HL-60 (cell line): ENCODE data around the gene THNSL1.

Experiments
- DNase-seq, 2 experiments: peaks; one replicate each; pipeline ENCODE4 v3.0.0-alpha.2; 2010 to 2020; ENCODE audit warnings: low read depth in 1 of 2, low spot score in 1 of 2
- H3K27ac ChIP-seq: fragments of 250-450 bp; sonication (Bioruptor Pico); replicated peaks from 2 replicates; pipeline ENCODE4 v1.5.1; 2020; ENCODE audit warnings: mild to moderate bottlenecking, moderate library complexity
- H3K27me3 ChIP-seq: fragments of 250-450 bp; sonication (Bioruptor Pico); 2 replicates; pipeline ENCODE4 v1.5.1; 2021; ENCODE audit warnings: mild to moderate bottlenecking, moderate library complexity; ENCODE audit not compliant: insufficient read depth, poor library complexity, severe bottlenecking
- H3K4me3 ChIP-seq: replicated peaks from 2 replicates; pipeline ENCODE4 v1.5.1; 2011; ENCODE audit warnings: mild to moderate bottlenecking, control low read depth, low read length; ENCODE audit not compliant: insufficient read depth
- GABPA ChIP-seq: IDR thresholded peaks from 2 replicates; pipeline ENCODE4 v1.6.1; 2012; ENCODE audit warnings: low read depth
- POLR2AphosphoS5 ChIP-seq: IDR thresholded peaks from 2 replicates; pipeline ENCODE4 v1.6.1; 2012; ENCODE audit warnings: low read depth
- SPI1 ChIP-seq: IDR thresholded peaks from 2 replicates; pipeline ENCODE4 v1.6.1; 2012; ENCODE audit warnings: low read depth, mild to moderate bottlenecking, borderline replicate concordance
- TF ChIP-seq, protein P1 (sequence below): IDR thresholded peaks from one replicate; pipeline ENCODE4 v1.5.1; 2011; ENCODE audit warnings: low read length, control low read depth, inconsistent platforms; ENCODE audit not compliant: insufficient read depth
- TF ChIP-seq, protein P2 (sequence below): IDR thresholded peaks from 2 replicates; pipeline ENCODE4 v1.6.1; 2012; ENCODE audit warnings: low read depth; ENCODE audit not compliant: insufficient replicate concordance

The THNSL1 gene

GRCh38 chr10:25024528-25024927 is 8.1 kb downstream of the THNSL1 start:
- DNase-seq: no peak
- Histone ChIP-seq H3K4me3 (no peak overlapping the region), H3K27me3 (no peaks in the 10 kb centered on the region), H3K27ac (no peak overlapping the region)
- TF ChIP-seq, protein P1, sequence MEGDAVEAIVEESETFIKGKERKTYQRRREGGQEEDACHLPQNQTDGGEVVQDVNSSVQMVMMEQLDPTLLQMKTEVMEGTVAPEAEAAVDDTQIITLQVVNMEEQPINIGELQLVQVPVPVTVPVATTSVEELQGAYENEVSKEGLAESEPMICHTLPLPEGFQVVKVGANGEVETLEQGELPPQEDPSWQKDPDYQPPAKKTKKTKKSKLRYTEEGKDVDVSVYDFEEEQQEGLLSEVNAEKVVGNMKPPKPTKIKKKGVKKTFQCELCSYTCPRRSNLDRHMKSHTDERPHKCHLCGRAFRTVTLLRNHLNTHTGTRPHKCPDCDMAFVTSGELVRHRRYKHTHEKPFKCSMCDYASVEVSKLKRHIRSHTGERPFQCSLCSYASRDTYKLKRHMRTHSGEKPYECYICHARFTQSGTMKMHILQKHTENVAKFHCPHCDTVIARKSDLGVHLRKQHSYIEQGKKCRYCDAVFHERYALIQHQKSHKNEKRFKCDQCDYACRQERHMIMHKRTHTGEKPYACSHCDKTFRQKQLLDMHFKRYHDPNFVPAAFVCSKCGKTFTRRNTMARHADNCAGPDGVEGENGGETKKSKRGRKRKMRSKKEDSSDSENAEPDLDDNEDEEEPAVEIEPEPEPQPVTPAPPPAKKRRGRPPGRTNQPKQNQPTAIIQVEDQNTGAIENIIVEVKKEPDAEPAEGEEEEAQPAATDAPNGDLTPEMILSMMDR: no peak
- TF ChIP-seq GABPA (no peak), POLR2AphosphoS5 (no peak), SPI1 (no peak)
- TF ChIP-seq, protein P2, sequence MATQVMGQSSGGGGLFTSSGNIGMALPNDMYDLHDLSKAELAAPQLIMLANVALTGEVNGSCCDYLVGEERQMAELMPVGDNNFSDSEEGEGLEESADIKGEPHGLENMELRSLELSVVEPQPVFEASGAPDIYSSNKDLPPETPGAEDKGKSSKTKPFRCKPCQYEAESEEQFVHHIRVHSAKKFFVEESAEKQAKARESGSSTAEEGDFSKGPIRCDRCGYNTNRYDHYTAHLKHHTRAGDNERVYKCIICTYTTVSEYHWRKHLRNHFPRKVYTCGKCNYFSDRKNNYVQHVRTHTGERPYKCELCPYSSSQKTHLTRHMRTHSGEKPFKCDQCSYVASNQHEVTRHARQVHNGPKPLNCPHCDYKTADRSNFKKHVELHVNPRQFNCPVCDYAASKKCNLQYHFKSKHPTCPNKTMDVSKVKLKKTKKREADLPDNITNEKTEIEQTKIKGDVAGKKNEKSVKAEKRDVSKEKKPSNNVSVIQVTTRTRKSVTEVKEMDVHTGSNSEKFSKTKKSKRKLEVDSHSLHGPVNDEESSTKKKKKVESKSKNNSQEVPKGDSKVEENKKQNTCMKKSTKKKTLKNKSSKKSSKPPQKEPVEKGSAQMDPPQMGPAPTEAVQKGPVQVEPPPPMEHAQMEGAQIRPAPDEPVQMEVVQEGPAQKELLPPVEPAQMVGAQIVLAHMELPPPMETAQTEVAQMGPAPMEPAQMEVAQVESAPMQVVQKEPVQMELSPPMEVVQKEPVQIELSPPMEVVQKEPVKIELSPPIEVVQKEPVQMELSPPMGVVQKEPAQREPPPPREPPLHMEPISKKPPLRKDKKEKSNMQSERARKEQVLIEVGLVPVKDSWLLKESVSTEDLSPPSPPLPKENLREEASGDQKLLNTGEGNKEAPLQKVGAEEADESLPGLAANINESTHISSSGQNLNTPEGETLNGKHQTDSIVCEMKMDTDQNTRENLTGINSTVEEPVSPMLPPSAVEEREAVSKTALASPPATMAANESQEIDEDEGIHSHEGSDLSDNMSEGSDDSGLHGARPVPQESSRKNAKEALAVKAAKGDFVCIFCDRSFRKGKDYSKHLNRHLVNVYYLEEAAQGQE: no peak

DNA sequence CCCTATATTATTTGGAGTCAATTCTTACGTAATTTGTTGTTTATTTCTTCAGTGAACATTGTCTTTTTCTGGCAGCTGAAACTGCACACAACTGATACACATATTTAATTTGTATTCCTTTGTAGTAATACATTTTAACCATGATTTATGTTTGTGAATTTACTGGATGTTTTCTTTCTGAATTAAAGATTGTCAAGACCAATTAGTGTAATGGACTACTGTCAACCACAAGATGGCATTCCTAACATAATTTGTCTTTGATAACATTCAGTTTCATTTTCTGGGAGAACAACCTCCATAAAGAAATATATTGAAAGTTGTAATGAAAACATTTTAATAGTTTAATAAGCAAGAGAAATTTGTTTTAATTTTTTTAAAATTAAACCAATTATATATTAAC is 10.1 kb downstream of the THNSL1 start:
- Histone ChIP-seq H3K27ac (no peak overlapping the region), H3K4me3 (no peak overlapping the region), H3K27me3 (no peaks in the 10 kb centered on the region)
- DNase-seq: no peak
- TF ChIP-seq, protein P1: no peak
- TF ChIP-seq POLR2AphosphoS5 (no peak), SPI1 (no peak), GABPA (no peak)
- TF ChIP-seq, protein P2: no peak

- no peak overlapping the region for H3K4me3 ChIP-seq
- no peak for TF ChIP-seq SPI1
- no peak for TF ChIP-seq POLR2AphosphoS5
- TF ChIP-seq, protein P2: no peak
- TF ChIP-seq GABPA: no peak
- TF ChIP-seq, protein P1: no peak
- H3K27ac ChIP-seq: no peak overlapping the region
- no peaks in the 10 kb centered on the region for H3K27me3 ChIP-seq
- no peak for DNase-seq
These were observed 12.3 kb downstream of the THNSL1 start for GRCh38 chr10:25028711-25029110.
